H7 (cell line): ENCODE results near the gene MYRIP. TPM values are rescaled to one million over a fixed set of nuclear protein-coding genes. Genes with fewer than 3 reads are reported as not detected.
"Not testable (repeated sequence)": the region's sequence is repeated elsewhere in the genome, so short reads cannot be mapped to it uniquely, and the experiment has no call there.

ENCODE experiments used
- DNase-seq: peaks from one replicate; pipeline ENCODE4 v3.0.0; 2012
- H3K27me3 ChIP-seq: 2 replicates; pipeline ENCODE4 v1.6.0; 2011; ENCODE audit warnings: mild to moderate bottlenecking, low read length; ENCODE audit not compliant: control insufficient read depth, insufficient read depth
- H3K36me3 ChIP-seq: replicated peaks from 2 replicates; pipeline ENCODE4 v1.5.1; 2011; ENCODE audit warnings: low read length; ENCODE audit not compliant: control insufficient read depth, insufficient read depth
- H3K4me3 ChIP-seq: 2 replicates; pipeline ENCODE4 v1.5.1; 2011; ENCODE audit warnings: low read depth, mild to moderate bottlenecking, control low read depth, low read length, moderate library complexity; ENCODE audit not compliant: insufficient read depth
- total RNA-seq: library from RNA; depleted of rRNA; stranded (reverse); fragments of >200 nt; shearing (Covaris generic); gene quantifications from 2 replicates; pipeline ENCODE4 v1.2.3, GENCODE V29; 2014; rRNA removed

MYRIP gene
- 4.0 and 7.8 TPM in 2 replicates for total RNA-seq

GRCh38 chr3:39809181-39809994 is at the start of gene MYRIP:
MYRIP (plus strand) TSS chr3:39809609; CDS start chr3:39900817, 91,208 bp downstream.
- peak within 1 kb of the TSS; percentile 69 for H3K4me3 ChIP-seq
- H3K36me3 ChIP-seq = no peaks in the 10 kb centered on the region
- H3K27me3 ChIP-seq = peaks cover 35% of the 10 kb centered on the region
- peak; percentile 95 for DNase-seq

DNA sequence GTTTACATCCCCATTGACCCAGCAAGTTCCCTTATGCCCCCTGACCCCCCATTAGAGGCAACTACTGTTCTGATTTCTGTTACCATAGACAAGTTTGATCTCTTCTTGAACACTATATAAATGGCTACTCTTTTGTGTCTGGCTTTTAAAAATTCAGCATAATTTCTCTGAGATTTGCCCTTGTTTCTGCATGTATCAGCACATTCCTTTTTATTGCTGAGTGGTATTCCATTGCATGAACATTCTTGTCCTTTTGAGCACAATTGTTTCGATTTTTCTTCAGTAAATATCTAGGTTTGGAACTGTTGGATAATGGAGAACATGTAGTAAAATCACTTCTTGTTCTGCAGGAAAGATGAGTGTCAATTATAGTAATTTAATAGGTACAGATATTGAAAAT is 49.1 kb upstream of the MYRIP start:
- H3K36me3 ChIP-seq = no peaks in the 10 kb centered on the region
- no peak overlapping the region for H3K4me3 ChIP-seq
- H3K27me3 ChIP-seq = no peaks in the 10 kb centered on the region
- DNase-seq = no peak

- Histone ChIP-seq H3K36me3 (no peaks in the 10 kb centered on the region), H3K27me3 (no peaks in the 10 kb centered on the region)
- DNase-seq = no peak
These were observed 46.8 kb upstream of the MYRIP start for GRCh38 chr3:39762537-39763070.

GRCh38 chr3:39763390-39763789 is 46.0 kb upstream of the MYRIP start:
- no peak for DNase-seq
- H3K36me3 ChIP-seq = no peaks in the 10 kb centered on the region

More at GRCh38 chr3:39762537-39763070, 46.8 kb upstream of the MYRIP start:
- no peak overlapping the region for H3K4me3 ChIP-seq

DNA sequence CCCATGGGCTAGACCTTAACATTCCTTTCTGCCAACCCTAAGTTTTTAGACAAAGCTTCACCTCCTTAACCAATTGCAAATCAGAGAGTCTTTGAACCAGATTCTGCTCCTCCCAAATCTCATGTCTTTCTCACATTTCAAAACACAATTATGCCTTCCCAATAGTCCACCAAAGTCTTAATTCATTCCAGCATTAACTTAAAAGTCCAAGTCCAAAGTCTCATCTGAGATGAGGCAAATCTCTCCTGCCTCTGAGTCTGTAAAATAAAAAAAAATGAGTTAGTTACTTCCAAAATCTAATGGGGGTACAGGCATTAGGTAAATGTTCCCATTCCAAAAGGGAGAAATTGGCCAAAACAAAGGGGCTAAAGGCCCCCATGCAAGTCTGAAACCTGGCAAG is 43.8 kb upstream of the MYRIP start:
- H3K27me3 ChIP-seq = no peaks in the 10 kb centered on the region
- DNase-seq = no peak
- no peaks in the 10 kb centered on the region for H3K36me3 ChIP-seq
- H3K4me3 ChIP-seq = no peak overlapping the region

More at GRCh38 chr3:39763390-39763789, 46.0 kb upstream of the MYRIP start:
- no peaks in the 10 kb centered on the region for H3K27me3 ChIP-seq
- no peak overlapping the region for H3K4me3 ChIP-seq

- Histone ChIP-seq H3K27me3 (no peaks in the 10 kb centered on the region), H3K4me3 (no peak overlapping the region), H3K36me3 (no peaks in the 10 kb centered on the region)
- no peak for DNase-seq
These were observed 43.0 kb upstream of the MYRIP start for GRCh38 chr3:39766433-39766832.

GRCh38 chr3:39766909-39767308 is 42.5 kb upstream of the MYRIP start:
- DNase-seq, H3K36me3 ChIP-seq, H3K4me3 ChIP-seq, H3K27me3 ChIP-seq: not testable (repeated sequence)

DNA sequence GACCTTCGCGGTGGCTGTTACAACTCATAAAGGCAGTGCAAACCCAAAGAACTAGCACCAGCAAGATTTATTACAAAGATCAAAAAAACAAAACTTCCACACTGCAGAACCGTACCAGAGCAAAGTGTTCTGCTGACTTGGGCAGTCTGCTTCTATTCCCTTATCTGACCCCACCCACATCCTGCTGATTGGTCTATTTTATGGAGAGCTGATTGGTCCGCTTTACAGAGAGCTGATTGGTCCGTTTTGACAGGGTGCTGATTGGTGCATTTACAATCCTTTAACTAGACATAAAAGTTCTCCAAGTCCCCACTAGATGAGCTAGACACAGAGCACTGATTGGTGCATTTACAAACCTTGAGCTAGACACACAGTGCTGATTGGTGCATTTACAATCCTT is 31.2 kb upstream of the MYRIP start:
- H3K36me3 ChIP-seq, H3K4me3 ChIP-seq, DNase-seq, H3K27me3 ChIP-seq: not testable (repeated sequence)

DNA sequence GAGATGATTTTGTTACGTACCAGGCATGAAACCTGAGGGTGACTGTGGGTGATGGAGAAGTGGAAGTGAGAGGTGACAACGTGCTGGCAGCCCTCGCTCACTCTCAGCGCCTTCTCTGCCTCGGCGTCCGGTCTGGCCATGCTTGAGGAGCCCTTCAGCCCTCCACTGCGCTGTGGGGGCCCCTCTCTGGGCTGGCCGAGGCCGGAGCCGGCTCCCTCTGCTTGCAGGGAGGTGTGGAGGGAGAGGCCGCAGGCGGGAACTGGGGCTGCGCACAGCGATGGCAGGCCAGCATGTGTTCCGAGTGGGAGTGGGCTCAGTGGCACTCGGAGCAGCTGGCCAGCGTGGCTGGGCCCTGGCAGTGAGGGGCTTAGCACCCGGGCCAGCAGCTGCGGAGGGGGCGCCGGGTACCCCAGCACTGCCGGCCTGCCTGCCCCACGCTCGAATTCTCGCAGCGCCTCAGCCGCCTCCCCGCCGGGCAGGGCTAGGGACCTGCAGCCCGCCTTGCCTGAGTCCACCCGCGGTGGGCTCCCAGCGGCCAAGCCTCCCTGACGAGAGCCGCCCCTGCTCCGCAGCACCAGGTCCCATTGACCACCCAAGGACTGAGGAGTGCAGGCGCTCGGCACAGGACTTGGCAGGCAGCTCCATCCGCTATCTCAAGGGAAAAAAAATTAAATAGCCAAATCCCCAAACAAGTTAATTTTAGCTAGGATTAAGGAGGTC is 29.7 kb upstream of the MYRIP start:
- no peaks in the 10 kb centered on the region for H3K36me3 ChIP-seq
- no peaks in the 10 kb centered on the region for H3K27me3 ChIP-seq
- peak; percentile 8 for DNase-seq
- no peak overlapping the region for H3K4me3 ChIP-seq

DNA sequence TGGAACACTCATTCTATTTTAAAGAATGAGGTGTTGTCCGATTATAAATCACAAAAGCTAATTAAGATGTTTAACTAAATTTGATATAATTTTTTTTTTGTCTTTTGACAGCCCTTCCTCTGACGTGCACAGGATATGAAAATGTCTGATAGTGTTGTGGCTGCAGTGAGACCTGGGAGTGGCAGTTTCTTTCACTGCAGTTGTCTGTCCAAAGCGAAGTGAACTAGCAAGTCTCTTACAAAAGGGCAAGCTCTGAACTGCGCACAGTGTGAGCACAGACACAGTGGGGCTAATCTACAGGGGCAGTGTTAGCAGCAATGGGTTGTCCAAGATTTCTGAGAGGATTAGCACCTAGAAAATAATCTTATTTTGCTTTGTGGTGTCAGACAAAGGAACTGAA is 29.1 kb upstream of the MYRIP start:
- no peak for DNase-seq
- Histone ChIP-seq H3K27me3 (no peaks in the 10 kb centered on the region), H3K36me3 (no peaks in the 10 kb centered on the region), H3K4me3 (no peak overlapping the region)

DNA sequence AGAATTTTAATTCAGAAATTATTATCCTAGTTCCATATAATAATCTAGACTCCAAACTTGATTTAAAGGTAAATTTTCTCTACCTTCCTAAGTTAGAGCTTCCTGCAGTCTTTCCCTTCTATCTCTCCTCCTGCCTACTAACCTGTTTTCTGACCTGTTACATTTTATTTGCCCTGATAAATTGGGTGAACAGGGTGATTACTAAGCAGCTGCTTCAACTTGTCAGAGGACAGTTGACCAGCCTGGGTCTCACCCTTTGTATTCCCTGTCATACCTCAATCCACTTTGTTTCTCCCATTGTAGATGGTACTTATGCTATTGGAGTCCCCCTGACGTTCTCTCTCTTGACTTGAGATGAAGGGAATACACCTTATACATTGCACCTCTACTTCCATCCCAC is 28.4 kb upstream of the MYRIP start:
- no peak for DNase-seq
- H3K27me3 ChIP-seq = no peaks in the 10 kb centered on the region
- no peak overlapping the region for H3K4me3 ChIP-seq
- no peaks in the 10 kb centered on the region for H3K36me3 ChIP-seq

GRCh38 chr3:39781632-39782031 is 27.8 kb upstream of the MYRIP start:
- Histone ChIP-seq H3K27me3 (no peaks in the 10 kb centered on the region), H3K36me3 (no peaks in the 10 kb centered on the region)
- no peak for DNase-seq

GRCh38 chr3:39783680-39784079 is 25.7 kb upstream of the MYRIP start:
- H3K4me3 ChIP-seq = no peak overlapping the region
- DNase-seq = peak; percentile 7
- H3K27me3 ChIP-seq = no peaks in the 10 kb centered on the region
- no peaks in the 10 kb centered on the region for H3K36me3 ChIP-seq

More at GRCh38 chr3:39781632-39782031, 27.8 kb upstream of the MYRIP start:
- no peak overlapping the region for H3K4me3 ChIP-seq

GRCh38 chr3:39784922-39785321 is 24.5 kb upstream of the MYRIP start:
- no peak for DNase-seq
- Histone ChIP-seq H3K36me3 (no peaks in the 10 kb centered on the region), H3K27me3 (no peaks in the 10 kb centered on the region)

More at GRCh38 chr3:39784922-39785321, 24.5 kb upstream of the MYRIP start:
- no peak overlapping the region for H3K4me3 ChIP-seq
